ENCODE data around the gene SCUBE1.

GRCh38 chr22:43390872-43391271 is 47.7 kb upstream of the SCUBE1 start:
- TF ChIP-seq RAD21 (IDR thresholded peaks at IDR 0.05; ENCODE audit: low read length): no peak
- TF ChIP-seq POLR2A (IDR thresholded peaks at IDR 0.05; ENCODE audit: low read depth, low read length): no peak
- TF ChIP-seq CTCF (conservative IDR thresholded peaks at IDR 0.05; ENCODE audit: low read depth, low read length): no peak
- TF ChIP-seq CEBPB (IDR thresholded peaks at IDR 0.05; ENCODE audit: low read depth, low read length): no peak
- TF ChIP-seq MXI1 (IDR thresholded peaks at IDR 0.05; ENCODE audit: borderline replicate concordance, low read depth, low read length): no peak
- TF ChIP-seq FOS (IDR thresholded peaks at IDR 0.05; ENCODE audit: low read depth, low read length): no peak
- TF ChIP-seq SMC3 (IDR thresholded peaks at IDR 0.05; ENCODE audit: low read depth, low read length): no peak
- no peak for TF ChIP-seq BHLHE40 (IDR thresholded peaks at IDR 0.05; ENCODE audit: low read depth, low read length)
- TF ChIP-seq RCOR1 (IDR thresholded peaks at IDR 0.05; ENCODE audit: insufficient replicate concordance, low read length): no peak
- TF ChIP-seq USF2 (IDR thresholded peaks at IDR 0.05; ENCODE audit: low read depth, low read length): no peak
- TF ChIP-seq NFE2L2 (IDR thresholded peaks at IDR 0.05; ENCODE audit: low read depth, low read length): no peak

Data from IMR-90 (cell line).